NCI-H1048 (cell line): ENCODE data around the gene SORBS1.

Experiments used
- DNase-seq: peaks from one replicate; lab custom pipeline; 2025; lab: John Stamatoyannopoulos, UW

Gene SORBS1

DNA sequence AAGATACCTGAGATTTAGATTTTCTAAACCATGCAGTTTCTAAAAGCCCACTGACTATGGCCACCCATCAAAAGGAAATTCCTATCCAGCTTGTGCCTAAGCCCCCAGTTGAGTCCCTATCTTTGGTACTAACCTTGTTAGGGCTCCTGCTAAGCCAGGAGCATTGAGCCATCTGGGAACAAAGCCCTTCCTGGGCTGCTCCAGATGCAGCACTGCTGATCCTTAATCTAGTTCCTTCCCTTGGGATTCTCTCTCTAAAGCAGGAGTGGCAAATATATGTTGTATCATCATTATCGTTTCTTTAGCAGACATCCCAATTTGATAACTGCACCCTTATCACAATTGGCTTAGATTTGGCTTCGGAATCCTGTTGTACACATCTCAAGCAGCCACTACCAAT lies 245.7 kb downstream of the SORBS1 start:
- no peak for DNase-seq

DNA sequence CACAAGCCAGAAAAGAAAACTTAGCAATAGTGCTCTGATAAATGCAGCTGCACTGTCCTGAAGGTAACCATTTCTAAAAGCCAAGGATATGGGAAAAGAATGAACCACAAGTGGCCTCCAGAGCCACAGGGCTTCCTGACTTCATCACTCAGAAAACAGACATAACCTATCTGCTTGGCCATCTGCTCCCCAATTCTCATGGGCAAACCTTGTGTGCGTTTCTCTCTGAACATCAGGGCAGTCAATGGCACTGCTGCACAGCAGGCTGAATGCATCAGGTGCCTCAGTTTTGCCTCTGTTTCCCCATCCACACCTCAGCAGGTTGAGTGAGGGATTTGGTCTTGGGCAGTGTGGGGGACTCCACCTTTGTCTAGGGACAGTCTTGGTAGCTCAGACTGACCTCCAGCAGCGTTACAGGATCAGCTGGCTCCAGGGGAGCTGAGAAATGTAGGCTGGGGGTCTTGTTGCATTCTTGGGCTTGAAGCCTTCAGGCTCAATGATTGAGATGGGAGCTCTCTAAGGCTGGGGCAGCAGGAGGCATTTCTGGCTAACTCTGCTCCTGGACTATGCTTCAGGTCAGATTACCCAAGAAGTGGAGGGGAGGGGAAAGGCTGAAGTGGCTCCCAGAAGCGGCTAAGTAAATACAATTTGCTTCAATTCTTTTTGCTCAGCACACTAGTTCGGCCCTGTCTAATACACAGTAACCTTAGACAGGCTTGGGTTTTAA lies 246.8 kb downstream of the SORBS1 start:
- no peak for DNase-seq

DNA sequence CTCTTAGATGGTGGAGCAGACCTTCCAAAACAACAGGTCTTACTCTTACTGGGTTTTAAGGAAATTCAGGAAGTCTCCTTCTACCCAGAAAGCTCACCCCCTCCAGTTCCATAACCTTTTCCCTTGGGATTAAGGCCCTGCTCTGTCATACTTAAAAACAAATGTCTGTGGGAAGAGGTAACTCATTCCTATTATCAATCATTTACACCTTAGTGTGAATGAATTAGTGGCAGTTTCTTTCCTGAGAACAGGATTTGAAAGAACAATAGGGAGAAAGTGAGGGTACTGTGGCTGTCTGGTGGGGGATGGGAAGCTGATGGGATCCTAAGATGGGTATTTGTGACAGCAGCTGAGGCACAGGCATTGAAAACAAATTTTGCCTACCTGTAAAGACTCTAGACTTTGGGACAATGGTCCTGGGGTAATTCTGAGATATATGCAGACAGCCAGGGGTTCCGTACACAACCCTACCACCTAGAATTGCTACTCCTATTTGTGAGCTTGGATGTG lies 248.1 kb downstream of the SORBS1 start:
- DNase-seq, result no peak

DNA sequence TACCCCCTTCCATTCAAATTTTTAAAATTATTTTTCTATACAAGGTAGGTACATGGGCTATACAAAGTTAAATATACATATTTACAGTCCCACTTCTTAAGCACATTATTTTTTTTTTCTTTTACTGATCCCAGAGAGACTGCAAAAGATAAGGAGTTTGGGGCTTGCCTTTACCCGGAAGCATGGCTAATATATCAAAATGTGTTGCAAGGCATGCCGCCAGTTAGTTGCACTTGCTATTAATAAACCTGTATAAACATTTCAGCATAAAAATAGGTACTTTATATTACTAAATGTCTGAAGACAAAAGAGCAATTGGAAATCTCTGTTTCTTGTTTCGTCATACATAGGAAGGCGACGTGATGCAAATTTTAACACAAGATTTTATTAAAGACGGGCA lies 248.9 kb downstream of the SORBS1 start:
- no peak for DNase-seq

DNA sequence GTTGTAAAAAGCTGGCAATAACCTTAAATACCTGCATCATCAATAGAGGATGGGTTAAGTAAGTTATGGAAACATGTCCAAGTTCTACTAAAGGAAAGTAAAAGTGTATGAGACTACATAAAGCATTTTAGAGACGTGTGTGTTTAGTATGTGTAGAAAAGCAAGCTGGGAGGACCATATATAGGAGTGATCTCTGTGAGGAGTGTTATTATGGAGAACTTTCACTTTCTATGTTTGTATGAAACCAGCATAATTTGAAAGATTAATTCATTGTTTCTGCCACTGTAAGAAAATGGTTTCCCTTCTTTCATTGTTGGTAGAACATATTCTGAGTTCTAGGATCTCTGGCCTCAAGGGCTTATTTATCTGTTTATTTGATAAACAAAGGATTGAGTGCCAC lies 251.2 kb downstream of the SORBS1 start:
- no peak for DNase-seq

DNA sequence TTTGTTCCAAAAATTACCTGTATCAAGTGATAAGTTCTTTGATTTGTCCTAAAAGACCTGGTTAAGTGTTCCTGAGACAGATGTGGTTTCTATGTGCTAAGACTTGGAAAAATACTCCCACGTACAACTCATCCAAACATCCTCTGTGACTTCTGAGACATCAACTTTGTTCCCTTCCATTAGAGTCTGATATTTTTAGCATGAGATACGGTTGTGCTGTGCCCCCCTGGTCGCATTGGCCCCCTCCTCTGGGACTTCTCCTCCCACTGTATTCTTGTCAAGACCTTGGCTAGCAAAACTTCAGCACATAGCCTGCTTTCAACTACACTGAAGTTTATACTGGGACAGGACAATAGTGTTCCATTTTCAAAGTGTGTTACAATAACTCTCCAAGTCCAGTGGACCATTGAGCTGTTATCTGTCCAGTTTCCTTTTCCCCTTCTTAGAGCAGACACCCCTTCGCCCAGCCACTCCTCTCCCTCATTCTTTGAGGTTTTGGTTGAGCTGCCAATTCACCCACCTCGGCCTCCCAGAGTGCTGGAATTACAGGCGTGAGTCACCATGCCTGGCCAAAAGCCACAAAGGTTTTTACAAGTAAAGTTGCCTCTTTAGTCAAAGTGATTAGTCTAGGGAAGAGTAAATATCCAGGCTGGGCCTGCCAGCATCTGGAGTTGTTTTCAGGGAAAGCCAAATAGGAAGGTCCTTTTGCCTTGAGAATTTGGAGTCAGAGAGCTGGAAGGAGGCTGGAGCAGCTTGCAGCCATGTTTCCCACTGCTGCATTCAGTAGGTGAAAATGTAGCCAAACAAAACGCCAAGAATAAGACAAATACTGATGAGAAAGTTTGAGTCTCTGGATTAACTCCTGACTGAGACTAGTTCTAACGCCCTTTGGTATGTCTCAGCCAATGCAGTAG lies 252.5 kb downstream of the SORBS1 start:
- no peak for DNase-seq

DNA sequence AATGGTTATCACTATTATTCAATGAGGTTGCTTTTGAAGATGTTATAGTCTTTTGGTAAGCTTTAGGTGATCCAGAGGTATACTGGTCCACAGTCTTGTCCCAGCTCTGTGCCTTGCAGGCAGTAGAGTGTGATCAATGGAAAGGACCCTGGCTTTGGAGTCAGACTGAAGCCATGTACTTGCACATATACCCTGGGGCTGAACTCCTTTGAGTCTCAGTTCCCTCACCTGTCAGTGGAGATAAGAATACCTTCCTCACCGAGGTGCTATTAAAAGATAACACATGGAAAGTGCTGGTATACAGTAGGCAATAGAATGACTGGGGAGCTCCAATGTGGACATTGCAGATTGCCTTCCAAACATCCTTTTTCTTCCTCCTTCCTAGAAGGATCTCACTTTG lies 254.3 kb downstream of the SORBS1 start:
- no peak for DNase-seq

DNA sequence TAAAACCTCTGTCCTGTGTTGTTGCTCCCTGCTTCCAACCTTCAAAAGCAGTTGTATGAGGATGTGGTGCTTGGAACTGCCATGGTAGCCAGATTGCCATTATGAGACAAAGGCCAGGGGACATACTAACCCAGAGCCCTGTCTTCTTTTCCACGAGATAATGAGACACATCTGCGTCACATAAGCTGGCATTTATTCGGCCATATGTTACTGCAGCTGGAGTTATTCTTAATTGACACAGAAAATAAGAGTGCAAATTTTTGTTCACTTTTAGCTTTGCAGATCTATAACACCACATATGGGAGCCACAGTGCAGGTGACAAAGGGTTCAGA lies 254.9 kb downstream of the SORBS1 start:
- no peak for DNase-seq

DNA sequence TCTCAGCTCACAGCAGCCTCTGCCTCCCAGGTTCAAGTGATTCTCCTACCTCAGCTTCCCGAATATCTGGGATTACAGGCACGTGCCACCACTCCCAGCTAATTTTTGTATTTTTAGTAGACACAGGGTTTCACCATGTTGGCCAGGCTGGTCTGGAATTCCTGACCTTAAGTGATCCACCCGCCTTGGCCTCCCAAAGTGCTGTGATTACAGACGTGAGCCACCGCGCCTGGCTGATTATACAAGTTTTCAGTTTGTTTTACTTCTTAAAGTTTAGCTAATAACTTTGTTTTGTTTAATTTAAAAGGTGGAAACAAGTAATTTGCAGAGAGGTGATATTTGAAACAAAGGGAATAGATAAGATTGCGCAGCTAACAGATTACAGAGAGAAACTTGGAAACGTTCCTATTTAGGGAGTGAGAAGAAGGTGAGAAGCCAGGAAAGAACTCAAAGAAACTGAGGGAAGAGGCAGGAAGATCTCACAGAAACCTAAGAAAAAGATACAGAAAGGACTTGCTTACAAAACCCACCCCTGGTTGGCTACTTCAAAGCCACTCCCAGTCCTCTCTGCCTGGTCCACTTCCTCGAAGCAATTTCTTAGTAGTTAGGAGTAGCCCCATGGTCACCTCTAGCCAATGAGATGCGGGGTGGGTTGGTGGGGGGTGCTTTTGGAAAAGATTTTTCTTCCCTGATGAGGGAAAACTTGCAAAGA lies 255.4 kb downstream of the SORBS1 start:
- DNase-seq, result no peak

DNA sequence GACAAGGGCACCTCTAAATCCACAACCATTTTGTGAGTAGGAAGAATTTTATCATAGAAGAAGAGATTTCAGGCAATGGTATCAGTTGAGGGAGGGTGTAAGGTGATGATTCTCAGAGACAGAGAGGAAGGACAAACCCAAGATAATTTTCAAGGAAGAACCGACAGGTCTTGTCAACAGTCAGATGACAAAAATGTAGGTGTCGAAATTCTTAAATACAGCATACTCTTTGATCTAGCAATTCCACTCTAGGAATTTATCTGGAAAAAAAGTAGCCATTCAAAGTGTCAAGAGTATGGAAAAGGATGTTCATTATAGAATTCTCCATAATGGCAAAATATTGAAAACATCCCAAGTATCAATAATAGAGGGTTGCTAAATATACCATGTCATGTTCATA lies 256.2 kb downstream of the SORBS1 start:
- no peak for DNase-seq

DNA sequence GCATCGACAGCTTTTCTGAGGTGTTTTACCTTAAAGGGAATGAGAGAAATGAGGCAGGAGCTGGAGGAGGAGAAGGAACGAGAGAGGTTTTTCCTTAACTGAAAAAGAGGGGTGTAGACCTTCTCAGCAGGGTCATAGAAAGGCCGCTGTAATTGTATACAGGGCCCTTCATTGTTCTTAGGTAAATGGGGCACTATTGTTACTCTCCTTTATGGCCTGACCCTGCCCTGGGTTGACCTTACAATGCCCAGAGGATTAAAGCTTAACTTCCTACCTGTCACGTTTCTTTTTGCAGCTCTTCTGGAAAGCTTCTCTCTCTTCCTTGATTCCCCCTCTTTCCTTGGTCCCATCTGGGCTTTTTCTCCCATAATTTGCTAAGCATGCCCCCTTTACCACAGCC lies 256.7 kb downstream of the SORBS1 start:
- no peak for DNase-seq

DNA sequence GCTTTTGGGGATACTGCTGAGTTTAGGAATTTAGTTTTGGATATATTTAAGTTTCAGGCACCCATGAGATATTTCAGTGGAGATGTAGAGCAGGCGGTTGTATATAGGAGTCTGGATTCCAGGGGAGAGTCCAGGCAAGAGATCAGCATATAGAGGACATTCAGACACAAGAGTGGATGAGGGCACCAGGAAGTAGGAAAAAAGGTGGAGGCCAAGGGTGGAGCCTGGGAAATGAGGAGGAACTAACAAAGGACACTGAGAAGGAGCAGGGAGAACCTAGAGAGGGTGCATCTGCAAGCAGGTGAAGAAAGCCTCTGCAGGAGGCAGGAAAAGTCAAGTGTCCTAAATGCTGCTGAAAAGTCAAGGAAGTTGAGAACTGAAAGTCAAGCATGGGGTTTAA lies 257.2 kb downstream of the SORBS1 start:
- no peak for DNase-seq

DNA sequence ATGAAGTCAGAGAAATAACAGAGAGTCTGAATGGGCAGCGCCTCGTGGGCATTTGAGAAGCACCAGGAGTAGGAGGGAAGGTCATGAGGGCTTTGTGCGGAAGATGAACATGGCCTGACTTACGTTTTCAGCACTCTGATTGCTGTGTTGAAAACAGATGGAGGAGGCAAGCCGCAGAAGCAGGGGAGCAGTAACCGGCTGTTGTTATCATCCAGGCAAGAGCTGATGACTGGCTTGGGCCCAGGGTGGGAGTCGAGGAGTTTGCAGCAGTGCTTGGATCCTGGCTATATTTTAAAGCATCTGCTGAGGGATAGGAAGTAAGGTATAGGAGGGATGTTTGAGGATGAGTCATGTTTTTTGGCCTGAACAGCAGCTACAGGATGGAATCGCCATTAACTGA lies 257.6 kb downstream of the SORBS1 start:
- DNase-seq, result no peak

DNA sequence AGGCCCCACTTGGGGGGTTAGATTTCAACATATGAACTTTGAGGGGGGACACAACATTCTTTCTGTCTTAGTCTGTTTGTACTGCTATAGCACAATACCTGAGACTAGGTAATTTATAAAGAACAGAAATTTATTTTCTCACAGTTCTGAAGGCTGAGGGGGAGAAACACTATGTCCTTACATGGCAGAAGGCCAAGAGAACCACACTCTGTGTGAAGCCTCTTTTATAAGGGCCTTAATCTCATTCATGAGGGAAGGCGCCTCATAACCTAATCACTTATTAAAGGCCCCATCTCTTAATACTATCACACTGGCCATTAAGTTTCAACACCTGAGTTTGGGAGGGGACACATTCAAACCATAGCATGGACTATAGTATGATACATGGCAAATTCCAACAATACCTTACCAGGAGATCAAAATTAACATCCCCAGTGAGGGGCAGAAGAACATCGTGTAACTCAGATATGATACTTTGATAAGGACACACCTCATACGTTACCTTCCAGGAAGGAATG lies 261.1 kb downstream of the SORBS1 start:
- no peak for DNase-seq

DNA sequence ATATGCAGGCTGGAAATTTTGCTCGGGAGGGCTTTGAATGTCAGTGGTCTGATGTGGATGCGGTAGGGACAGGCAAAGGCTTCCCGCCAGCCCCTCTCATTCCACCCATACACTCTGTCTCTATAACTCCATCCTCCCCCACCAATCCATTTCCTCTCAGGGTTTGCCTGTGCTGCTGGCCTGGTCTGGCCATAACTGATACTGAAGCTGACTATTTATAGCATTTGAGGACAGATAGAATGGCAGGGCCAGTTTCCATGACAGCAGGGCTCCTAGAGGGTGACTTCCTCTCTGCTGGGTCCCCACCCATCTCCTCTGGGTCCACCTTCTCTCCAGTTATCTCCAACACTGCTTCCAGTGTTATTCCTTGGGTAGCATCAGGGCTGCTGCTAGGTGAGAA lies 263.8 kb downstream of the SORBS1 start:
- DNase-seq, result no peak

DNA sequence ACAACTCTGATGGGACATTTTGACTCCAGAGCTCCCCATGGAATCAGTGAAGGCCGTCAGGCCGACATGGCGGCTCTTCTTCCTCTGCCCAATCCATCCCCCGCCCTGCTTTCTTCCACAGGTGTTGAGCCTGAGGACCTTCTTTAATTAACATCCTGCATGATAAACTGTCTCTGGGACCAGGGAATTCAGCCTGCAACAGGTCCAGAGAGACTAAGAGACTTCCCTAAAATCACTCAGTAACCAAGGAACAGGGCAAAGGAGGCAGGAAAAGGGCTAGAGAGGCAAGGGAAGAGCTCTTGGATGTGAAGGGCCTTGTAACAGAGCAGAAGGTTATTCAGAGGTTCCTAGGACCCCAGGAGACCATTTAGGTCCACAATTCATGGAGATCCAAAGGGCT lies 264.4 kb downstream of the SORBS1 start:
- DNase-seq, result no peak

DNA sequence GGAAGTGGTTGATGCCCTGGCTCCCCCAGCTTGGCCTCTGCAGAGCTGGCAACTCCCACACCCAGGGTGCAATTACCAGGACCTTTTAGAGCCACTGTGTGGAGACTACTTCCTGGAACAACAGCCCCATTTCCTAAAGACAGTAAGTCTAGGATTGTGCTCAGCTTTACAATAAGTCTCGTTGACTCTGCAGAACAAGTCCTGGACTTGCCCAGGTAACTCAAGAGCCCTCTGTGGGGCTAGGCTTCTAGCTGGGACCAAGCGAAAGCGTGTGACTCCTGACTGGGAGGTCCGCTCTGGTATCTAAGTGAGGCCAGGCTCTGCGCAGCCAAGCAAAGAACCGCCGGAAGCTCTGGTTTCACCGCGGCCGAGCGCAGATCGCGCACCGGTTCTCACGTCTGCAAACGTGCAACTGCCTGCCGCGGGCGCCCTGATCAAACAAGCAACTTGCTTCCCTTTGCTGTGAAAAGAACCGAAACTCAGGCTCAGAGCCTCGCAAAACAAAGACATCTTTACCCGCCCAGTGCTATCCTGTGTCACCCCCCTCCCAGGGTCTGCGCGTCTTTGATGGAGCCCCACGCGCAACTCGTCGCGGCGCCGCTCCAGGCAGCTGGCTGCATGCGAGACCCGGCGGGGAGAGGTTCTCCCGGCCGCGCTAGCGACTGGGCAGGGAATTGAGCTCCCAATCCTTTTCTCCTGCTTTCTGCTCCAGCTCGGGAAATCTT lies 266.0 kb downstream of the SORBS1 start:
- no peak for DNase-seq

DNA sequence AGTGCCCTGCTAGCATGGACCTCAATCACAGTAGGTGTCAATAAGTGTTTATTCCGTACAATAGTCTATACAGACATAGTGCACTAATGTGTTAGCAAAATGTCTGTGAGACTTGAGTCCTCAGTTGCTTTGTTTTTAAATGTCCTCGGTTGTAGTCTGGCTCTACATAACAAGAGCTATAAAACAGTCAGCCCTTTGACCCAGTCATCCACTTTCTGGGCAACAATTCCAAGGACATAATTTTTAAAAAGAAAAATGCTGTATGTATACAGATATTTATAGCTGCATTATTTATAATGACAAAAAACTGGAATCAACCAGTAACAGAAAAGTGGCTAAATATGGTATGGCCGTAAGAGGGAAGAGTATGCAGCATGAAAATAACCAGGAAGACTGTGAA lies 267.5 kb downstream of the SORBS1 start:
- DNase-seq, result no peak

DNA sequence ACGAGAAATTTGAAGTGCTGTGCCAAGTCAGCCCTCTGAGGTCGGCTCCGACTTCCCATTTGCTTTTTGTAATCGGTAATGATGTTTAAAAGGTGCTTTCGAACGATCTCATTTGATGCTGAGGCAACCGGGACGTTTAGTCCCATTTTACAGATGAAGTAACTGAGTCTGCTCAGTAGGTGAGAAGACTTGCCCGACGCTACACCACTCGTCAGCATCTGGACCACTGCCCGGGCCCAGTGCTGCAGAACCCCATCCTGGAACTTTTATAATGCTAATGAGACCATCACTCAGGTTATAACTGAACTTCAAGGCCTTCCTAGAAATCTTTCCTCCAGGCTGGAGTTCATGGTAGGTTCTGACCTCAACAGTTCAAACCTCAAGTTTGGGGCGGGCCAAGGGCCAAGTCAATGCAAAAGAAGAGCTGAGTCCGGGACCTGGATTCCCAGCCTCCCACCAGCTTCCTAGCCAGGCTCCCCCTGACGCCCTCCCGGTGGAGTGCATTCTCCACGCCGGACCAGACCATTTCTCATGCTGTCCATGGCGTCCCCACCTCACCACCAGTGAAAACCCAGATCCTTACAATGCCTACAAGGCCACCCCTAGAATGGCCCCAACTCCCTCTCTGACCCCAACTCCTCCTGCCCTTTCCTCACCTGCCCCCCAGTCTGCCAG lies 269.7 kb downstream of the SORBS1 start:
- no peak for DNase-seq

DNA sequence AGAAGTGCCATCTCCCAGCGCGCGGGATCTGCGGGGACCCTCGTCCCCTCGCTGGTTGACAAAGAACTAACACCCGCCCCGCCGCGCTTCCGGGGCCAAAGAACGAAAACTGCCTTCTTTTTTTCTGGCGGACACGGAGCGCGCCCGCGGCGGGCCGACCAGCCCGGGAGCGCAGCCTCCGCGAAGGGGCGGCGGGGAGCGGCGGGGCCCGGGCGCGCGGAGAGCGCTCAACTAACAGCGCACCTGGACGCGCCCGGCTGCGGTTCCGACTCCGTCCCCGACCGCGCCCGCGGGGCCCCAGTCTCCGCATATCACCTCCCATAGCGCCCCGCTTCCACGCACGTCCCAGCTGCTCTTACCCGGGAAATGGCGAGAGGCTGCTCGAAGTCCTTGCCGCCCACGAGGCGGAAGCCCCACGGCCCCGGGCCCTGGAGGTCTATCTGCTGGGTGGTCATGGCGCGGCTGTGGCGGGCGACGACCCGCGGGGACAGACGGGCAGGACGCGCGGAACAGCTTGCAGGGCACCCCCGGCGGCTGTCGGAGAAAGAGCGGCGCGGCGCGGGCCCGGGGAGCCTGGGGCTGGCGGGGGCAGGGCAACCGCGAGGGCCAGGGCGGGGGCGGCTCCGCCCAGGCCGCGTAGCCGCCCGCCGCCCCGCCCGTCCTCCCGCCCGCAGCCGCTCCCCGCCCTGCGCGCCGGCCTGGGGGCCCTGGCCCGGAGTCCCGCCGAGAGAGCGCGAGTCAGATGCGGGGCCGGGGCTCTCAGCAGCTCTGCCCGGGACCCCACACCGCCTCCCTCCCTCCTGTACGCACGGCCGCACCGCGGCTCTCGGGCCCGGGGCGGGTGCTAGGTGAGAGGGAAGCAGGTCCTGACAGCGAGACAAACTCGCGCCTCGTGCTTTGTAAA lies 270.5 kb downstream of the SORBS1 start, which contains the start of gene PDLIM1:
PDLIM1 (minus strand) TSS at position 543 of the 904 bp plus-strand sequence; CDS start at position 455, 88 bp downstream.
- peak; percentile 46 for DNase-seq
